GM23338 (cell line): Measurements from ENCODE around the gene SLC6A3. TPM values are rescaled to one million over a fixed set of nuclear protein-coding genes. Genes with fewer than 3 reads are reported as not detected.

Experiments
- ATAC-seq: fragments of 200-7000 bp; cut with Tn5 transposase; 3 replicates; pipeline ENCODE4 v1.9.1; 2020
- DNase-seq: peaks from one replicate; pipeline ENCODE4 v3.0.0-alpha.2; 2015; ENCODE audit warnings: low spot score
- H2AFZ ChIP-seq: fragments of 200-600 bp; sonication (generic); 2 replicates; pipeline ENCODE4 v1.8.0; 2016; ENCODE audit warnings: antibody characterized with exemption, mild to moderate bottlenecking, moderate library complexity
- H3F3A ChIP-seq: fragments of 200-600 bp; sonication (generic); replicated peaks from 2 replicates; pipeline ENCODE4 v1.8.0; 2017; ENCODE audit warnings: antibody characterized with exemption, mixed run types, low read depth
- H3K27ac ChIP-seq: fragments of 200-600 bp; sonication (generic); 2 replicates; pipeline ENCODE4 v1.6.1; 2016; ENCODE audit warnings: low read depth
- H3K27me3 ChIP-seq: fragments of 200-600 bp; sonication (generic); 2 replicates; pipeline ENCODE4 v1.8.0; 2016; ENCODE audit warnings: mild to moderate bottlenecking, mixed run types, moderate library complexity; ENCODE audit not compliant: insufficient read depth
- H3K36me3 ChIP-seq: fragments of 200-600 bp; sonication (generic); 2 replicates; pipeline ENCODE4 v1.8.0; 2016; ENCODE audit warnings: mild to moderate bottlenecking; ENCODE audit not compliant: insufficient read depth
- H3K4me1 ChIP-seq: fragments of 200-600 bp; sonication (generic); 2 replicates; pipeline ENCODE4 v1.8.0; 2016; ENCODE audit warnings: mild to moderate bottlenecking, moderate library complexity; ENCODE audit not compliant: insufficient read depth
- H3K4me2 ChIP-seq: fragments of 200-600 bp; sonication (generic); 2 replicates; pipeline ENCODE4 v1.7.1; 2017; ENCODE audit warnings: mixed run types
- H3K4me3 ChIP-seq: fragments of 200-600 bp; sonication (generic); 2 replicates; pipeline ENCODE4 v1.6.1; 2016; ENCODE audit warnings: mixed run types
- H3K79me2 ChIP-seq: fragments of 200-600 bp; sonication (generic); replicated peaks from 2 replicates; pipeline ENCODE4 v1.8.0; 2017; ENCODE audit warnings: mild to moderate bottlenecking; ENCODE audit not compliant: insufficient read depth
- H3K9me2 ChIP-seq: fragments of 200-600 bp; sonication (generic); 2 replicates; pipeline ENCODE4 v1.8.0; 2017; ENCODE audit not compliant: insufficient read depth
- H4K20me1 ChIP-seq: fragments of 200-600 bp; sonication (generic); replicated peaks from 2 replicates; pipeline ENCODE4 v1.8.0; 2017; ENCODE audit warnings: mild to moderate bottlenecking; ENCODE audit not compliant: insufficient read depth
- H3K27ac Mint-ChIP-seq: 2 replicates; pipeline ENCODE4 v1.8.0; 2020; ENCODE audit warnings: inconsistent platforms, mild to moderate bottlenecking, moderate library complexity, mixed read lengths
- H3K27me3 Mint-ChIP-seq: 3 replicates; pipeline ENCODE4 v1.8.0; 2022; ENCODE audit warnings: low read depth, mild to moderate bottlenecking, moderate library complexity, mixed read lengths, inconsistent platforms; ENCODE audit not compliant: insufficient read depth, poor library complexity
- H3K36me3 Mint-ChIP-seq: 3 replicates; pipeline ENCODE4 v1.8.0; 2021; ENCODE audit warnings: low read depth, mild to moderate bottlenecking, inconsistent platforms, moderate library complexity, mixed read lengths
- H3K4me1 Mint-ChIP-seq: 3 replicates; pipeline ENCODE4 v1.8.0; 2020; ENCODE audit warnings: mild to moderate bottlenecking, inconsistent platforms, mixed read lengths
- H3K4me3 Mint-ChIP-seq: 3 replicates; pipeline ENCODE4 v1.8.0; 2021; ENCODE audit warnings: moderate library complexity, mild to moderate bottlenecking, inconsistent platforms, mixed read lengths
- H3K9me3 Mint-ChIP-seq: 3 replicates; pipeline ENCODE4 v1.8.0; 2020; ENCODE audit warnings: moderate library complexity, mild to moderate bottlenecking, inconsistent platforms, mixed read lengths
- CREB1 ChIP-seq: fragments of 250-450 bp; sonication (Bioruptor Pico); IDR thresholded peaks from 2 replicates; pipeline ENCODE4 v1.5.0; 2020; ENCODE audit warnings: low read depth, mild to moderate bottlenecking, moderate library complexity
- EZH2phosphoT487 ChIP-seq: fragments of 200-600 bp; sonication (generic); IDR thresholded peaks from one replicate; pipeline ENCODE4 v1.8.1; 2018; ENCODE audit warnings: antibody characterized with exemption; ENCODE audit not compliant: unreplicated experiment
- JUNB ChIP-seq: IDR thresholded peaks from one replicate; pipeline ENCODE4 v1.6.1; 2016; ENCODE audit warnings: antibody characterized with exemption; ENCODE audit not compliant: unreplicated experiment
- NANOG ChIP-seq: IDR thresholded peaks from 2 replicates; pipeline ENCODE4 v1.6.1; 2016; ENCODE audit warnings: antibody characterized with exemption, borderline replicate concordance
- POLR2AphosphoS5 ChIP-seq: IDR thresholded peaks from 2 replicates; pipeline ENCODE4 v1.6.1; 2016; ENCODE audit warnings: antibody characterized with exemption, low read depth
- STAT1 ChIP-seq: IDR thresholded peaks from one replicate; pipeline ENCODE4 v1.6.1; 2016; ENCODE audit warnings: antibody characterized with exemption; ENCODE audit not compliant: unreplicated experiment
- ZNF114 ChIP-seq: fragments of 250-450 bp; sonication (Bioruptor Pico); IDR thresholded peaks from 2 replicates; pipeline ENCODE4 v1.5.0; 2020; ENCODE audit warnings: mild to moderate bottlenecking, moderate library complexity
- polyA plus RNA-seq: library from polyadenylated mRNA; unstranded; fragments of >200 nt; fragmentation: Nextera tagmentation; extraction: Ambion mirVana; gene quantifications from 2 replicates; pipeline ENCODE4 v1.2.1, GENCODE V29; 2016
- total RNA-seq: library from RNA; depleted of rRNA; stranded (reverse); fragments of >200 nt; shearing (Covaris generic); gene quantifications from 2 replicates; pipeline ENCODE4 v1.2.3, GENCODE V29; 2014
- TF ChIP-seq, protein P1 (sequence below): IDR thresholded peaks from 2 replicates; pipeline ENCODE4 v1.6.1; 2016; ENCODE audit warnings: antibody characterized with exemption
- TF ChIP-seq, protein P2 (sequence below), 2 experiments: fragments of 200-600 bp in 1 of 2; sonication (generic) in 1 of 2; conservative IDR thresholded peaks; 2 replicates each; pipeline versions ENCODE4 v1.5.1 to v1.6.1; 2016 to 2017; ENCODE audit warnings: antibody characterized with exemption in 2 of 2, low read depth in 2 of 2, mild to moderate bottlenecking in 2 of 2, moderate library complexity in 1 of 2

SLC6A3 gene
- total and polyA plus RNA-seq, 2 experiments from 2014 or later: 0.76 to 1.0 TPM

DNA sequence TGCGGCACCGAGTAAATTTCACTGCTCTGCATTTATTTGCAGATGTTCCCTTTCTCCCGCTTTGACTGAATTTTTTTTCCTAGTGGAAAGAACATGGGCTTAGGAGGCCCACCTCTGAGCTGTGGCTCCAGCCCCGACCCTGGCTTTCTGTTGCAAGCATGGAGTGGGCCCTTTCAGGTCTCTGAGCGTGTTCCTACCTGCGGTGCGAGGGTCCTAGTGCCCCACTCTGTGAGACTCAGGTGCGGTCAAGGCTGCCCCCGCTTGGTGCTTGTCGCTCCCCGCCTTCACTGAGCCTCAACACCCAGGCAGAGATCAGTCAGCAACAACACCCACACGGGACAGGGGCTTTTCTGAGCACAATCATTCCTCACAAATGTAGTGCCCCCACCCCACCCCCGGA is 32.0 kb downstream of the SLC6A3 start:
- Histone ChIP-seq H3K36me3 (no peaks in the 10 kb centered on the region), H4K20me1 (no peaks in the 10 kb centered on the region), H3K4me2 (peak overlapping the region; percentile 51), H2AFZ (peak overlapping the region; percentile 56), H3K4me1 (peaks cover 13% of the 10 kb centered on the region), H3K9me2 (no peaks in the 10 kb centered on the region), H3K79me2 (no peaks in the 10 kb centered on the region), H3K27me3 (no peaks in the 10 kb centered on the region), H3F3A (peaks cover 4% of the 10 kb centered on the region; the same call in 1 of the 2 replicates), H3K27ac (no peak overlapping the region), H3K4me3 (no peak overlapping the region)
- Mint-ChIP-seq H3K4me1 (peaks cover 17% of the 10 kb centered on the region), H3K9me3 (no peaks in the 10 kb centered on the region; the same call in 2 of the 3 replicates), H3K27ac (no peak overlapping the region), H3K27me3 (peaks cover 13% of the 10 kb centered on the region), H3K4me3 (no peak overlapping the region), H3K36me3 (no peaks in the 10 kb centered on the region; the same call in 2 of the 3 replicates)
- ATAC-seq (peak; percentile 38), DNase-seq (peak; percentile 53)
- TF ChIP-seq STAT1: no peak
- TF ChIP-seq, protein P1, sequence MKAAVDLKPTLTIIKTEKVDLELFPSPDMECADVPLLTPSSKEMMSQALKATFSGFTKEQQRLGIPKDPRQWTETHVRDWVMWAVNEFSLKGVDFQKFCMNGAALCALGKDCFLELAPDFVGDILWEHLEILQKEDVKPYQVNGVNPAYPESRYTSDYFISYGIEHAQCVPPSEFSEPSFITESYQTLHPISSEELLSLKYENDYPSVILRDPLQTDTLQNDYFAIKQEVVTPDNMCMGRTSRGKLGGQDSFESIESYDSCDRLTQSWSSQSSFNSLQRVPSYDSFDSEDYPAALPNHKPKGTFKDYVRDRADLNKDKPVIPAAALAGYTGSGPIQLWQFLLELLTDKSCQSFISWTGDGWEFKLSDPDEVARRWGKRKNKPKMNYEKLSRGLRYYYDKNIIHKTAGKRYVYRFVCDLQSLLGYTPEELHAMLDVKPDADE: no peak
- peak; percentile 18 for TF ChIP-seq JUNB
- TF ChIP-seq EZH2phosphoT487: no peak
- TF ChIP-seq, protein P2, sequence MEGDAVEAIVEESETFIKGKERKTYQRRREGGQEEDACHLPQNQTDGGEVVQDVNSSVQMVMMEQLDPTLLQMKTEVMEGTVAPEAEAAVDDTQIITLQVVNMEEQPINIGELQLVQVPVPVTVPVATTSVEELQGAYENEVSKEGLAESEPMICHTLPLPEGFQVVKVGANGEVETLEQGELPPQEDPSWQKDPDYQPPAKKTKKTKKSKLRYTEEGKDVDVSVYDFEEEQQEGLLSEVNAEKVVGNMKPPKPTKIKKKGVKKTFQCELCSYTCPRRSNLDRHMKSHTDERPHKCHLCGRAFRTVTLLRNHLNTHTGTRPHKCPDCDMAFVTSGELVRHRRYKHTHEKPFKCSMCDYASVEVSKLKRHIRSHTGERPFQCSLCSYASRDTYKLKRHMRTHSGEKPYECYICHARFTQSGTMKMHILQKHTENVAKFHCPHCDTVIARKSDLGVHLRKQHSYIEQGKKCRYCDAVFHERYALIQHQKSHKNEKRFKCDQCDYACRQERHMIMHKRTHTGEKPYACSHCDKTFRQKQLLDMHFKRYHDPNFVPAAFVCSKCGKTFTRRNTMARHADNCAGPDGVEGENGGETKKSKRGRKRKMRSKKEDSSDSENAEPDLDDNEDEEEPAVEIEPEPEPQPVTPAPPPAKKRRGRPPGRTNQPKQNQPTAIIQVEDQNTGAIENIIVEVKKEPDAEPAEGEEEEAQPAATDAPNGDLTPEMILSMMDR (conservative IDR thresholded peaks at IDR 0.05; ENCODE audit: low read depth in 2 of 2): peak in 1 of 2 experiments; percentile 49; a peak in 2 of 4 replicates
- no peak for TF ChIP-seq ZNF114 (CRISPR knock-in tag)

DNA sequence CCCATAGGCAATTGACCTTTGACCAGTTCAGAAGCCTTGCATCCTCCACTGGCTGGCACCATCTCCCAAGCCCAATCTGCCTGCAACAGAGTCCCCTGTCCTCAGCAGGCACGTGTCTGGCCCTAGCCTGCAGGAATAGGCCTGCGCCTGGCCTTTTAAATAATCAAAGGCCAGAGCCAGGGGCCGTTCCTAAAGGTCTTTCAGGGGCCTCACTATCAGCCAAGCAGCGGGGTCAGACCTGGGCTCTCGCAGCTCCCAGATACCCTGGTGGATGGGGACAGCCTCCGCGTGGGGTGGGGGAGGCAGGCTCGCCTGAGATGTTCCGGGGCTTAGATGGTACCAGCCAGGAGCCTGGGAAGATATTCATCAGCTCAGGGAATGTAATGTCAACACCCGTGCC is 32.6 kb downstream of the SLC6A3 start:
- no peaks in the 10 kb centered on the region for H3K9me3 Mint-ChIP-seq
- Histone ChIP-seq H3K4me3 (no peak overlapping the region), H3K27ac (no peak overlapping the region), H3K4me1 (peaks cover 13% of the 10 kb centered on the region), H2AFZ (peak overlapping the region; percentile 56; the same call in 1 of the 2 replicates), H3K36me3 (no peaks in the 10 kb centered on the region), H3K9me2 (no peaks in the 10 kb centered on the region), H3K4me2 (peak overlapping the region; percentile 51; the same call in 1 of the 2 replicates), H3F3A (peaks cover 4% of the 10 kb centered on the region; the same call in 1 of the 2 replicates), H4K20me1 (no peaks in the 10 kb centered on the region), H3K79me2 (no peaks in the 10 kb centered on the region), H3K27me3 (no peaks in the 10 kb centered on the region)
- peaks cover 17% of the 10 kb centered on the region for H3K4me1 Mint-ChIP-seq
- no peaks in the 10 kb centered on the region for H3K36me3 Mint-ChIP-seq
- no peak overlapping the region for H3K4me3 Mint-ChIP-seq
- peak; percentile 29 for DNase-seq
- peaks cover 13% of the 10 kb centered on the region for H3K27me3 Mint-ChIP-seq
- no peak overlapping the region for H3K27ac Mint-ChIP-seq
- TF ChIP-seq POLR2AphosphoS5 (no peak), JUNB (no peak), STAT1 (no peak), CREB1 (CRISPR knock-in tag) (no peak), NANOG (no peak), ZNF114 (CRISPR knock-in tag) (no peak)
- TF ChIP-seq, protein P2 (conservative IDR thresholded peaks at IDR 0.05; ENCODE audit: low read depth in 2 of 2): no peak
- ATAC-seq: no peak; the same call in 1 of the 3 replicates
